GM19328 (cell line): ENCODE data around the gene TSGA10IP.

Experiments
- ATAC-seq: cut with Tn5 transposase; IDR thresholded peaks from one replicate; pipeline ENCODE4 v1.9.1; 2021; ENCODE audit warnings: mild to moderate bottlenecking, moderate library complexity; ENCODE audit not compliant: unreplicated experiment

TSGA10IP gene

GRCh38 chr11:65973439-65974110 lies 28.3 kb downstream of the TSGA10IP start:
- ATAC-seq, result no peak

GRCh38 chr11:65975771-65976170 lies 30.5 kb downstream of the TSGA10IP start:
- ATAC-seq, result no peak

GRCh38 chr11:65976216-65977176 lies 31.2 kb downstream of the TSGA10IP start:
- ATAC-seq, result no peak

GRCh38 chr11:65977621-65978390 lies 32.5 kb downstream of the TSGA10IP start:
- ATAC-seq, result no peak

GRCh38 chr11:65978391-65979238 lies 33.3 kb downstream of the TSGA10IP start:
- no peak for ATAC-seq

GRCh38 chr11:65979261-65979759 lies 34.0 kb downstream of the TSGA10IP start:
- ATAC-seq, result no peak

- ATAC-seq, result no peak
These were observed 35.9 kb downstream of the TSGA10IP start for GRCh38 chr11:65981101-65981740.

GRCh38 chr11:65981972-65982823 lies 36.9 kb downstream of the TSGA10IP start:
- no peak for ATAC-seq

GRCh38 chr11:65982824-65983588 lies 37.7 kb downstream of the TSGA10IP start:
- no peak for ATAC-seq

GRCh38 chr11:65983589-65983987 lies 38.3 kb downstream of the TSGA10IP start:
- no peak for ATAC-seq

GRCh38 chr11:65987336-65987735 lies 42.1 kb downstream of the TSGA10IP start:
- ATAC-seq, result no peak

- ATAC-seq, result peak; percentile 87
These were observed 43.7 kb downstream of the TSGA10IP start for GRCh38 chr11:65988791-65989592.

GRCh38 chr11:65992056-65992455 lies 46.8 kb downstream of the TSGA10IP start:
- ATAC-seq, result no peak

- ATAC-seq, result no peak
These were observed 52.0 kb downstream of the TSGA10IP start for GRCh38 chr11:65997286-65997685.

- ATAC-seq, result peak; percentile 64
These were observed 56.8 kb downstream of the TSGA10IP start, which contains the start of the genes BANF1 and EIF1AD for GRCh38 chr11:66001942-66002647. BANF1 (plus strand) TSS chr11:66002503; CDS start chr11:66003251, 748 bp downstream. EIF1AD (minus strand) TSS chr11:66002157; CDS start chr11:66000389, 1,768 bp downstream.

- ATAC-seq, result peak; percentile 45
These were observed 57.5 kb downstream of the TSGA10IP start for GRCh38 chr11:66002648-66003225.
